ENCODE results near the gene TXNDC2. TPM values are rescaled to one million over a fixed set of nuclear protein-coding genes. Genes with fewer than 3 reads are reported as not detected.

The TXNDC2 gene
- total RNA-seq, 2 donors from 2014 or later: 0.35 to 8.8 TPM

DNA sequence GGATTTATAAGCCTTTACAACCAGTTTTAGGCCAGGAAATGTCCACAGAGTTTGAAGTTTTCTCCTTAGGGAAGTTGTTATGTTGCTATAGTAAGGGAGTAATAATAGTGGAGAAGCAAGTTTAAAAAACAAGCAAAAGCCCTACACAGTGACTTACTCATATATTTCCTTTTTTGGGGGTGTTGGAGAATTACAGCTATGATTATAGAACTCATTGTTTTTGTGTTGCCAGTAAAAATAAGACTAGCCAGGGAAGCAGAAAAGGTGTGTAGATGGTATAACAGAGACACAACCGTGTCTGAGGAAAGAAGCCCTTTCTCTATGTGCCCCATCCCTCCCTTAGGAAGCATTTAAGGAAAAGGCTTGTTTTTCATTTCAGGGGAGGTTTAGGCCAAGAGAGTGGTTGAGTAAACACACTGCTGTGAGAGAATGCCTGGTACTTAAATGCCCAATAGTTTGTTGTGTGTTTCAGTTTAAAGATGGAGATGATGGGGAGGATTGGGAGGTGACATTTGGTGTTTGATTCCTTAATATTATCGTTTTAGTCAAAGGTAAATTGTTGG lies 30.4 kb downstream of the TXNDC2 start:
- no peaks in the 10 kb centered on the region for H3K9me3 ChIP-seq
- TF ChIP-seq, protein P1, sequence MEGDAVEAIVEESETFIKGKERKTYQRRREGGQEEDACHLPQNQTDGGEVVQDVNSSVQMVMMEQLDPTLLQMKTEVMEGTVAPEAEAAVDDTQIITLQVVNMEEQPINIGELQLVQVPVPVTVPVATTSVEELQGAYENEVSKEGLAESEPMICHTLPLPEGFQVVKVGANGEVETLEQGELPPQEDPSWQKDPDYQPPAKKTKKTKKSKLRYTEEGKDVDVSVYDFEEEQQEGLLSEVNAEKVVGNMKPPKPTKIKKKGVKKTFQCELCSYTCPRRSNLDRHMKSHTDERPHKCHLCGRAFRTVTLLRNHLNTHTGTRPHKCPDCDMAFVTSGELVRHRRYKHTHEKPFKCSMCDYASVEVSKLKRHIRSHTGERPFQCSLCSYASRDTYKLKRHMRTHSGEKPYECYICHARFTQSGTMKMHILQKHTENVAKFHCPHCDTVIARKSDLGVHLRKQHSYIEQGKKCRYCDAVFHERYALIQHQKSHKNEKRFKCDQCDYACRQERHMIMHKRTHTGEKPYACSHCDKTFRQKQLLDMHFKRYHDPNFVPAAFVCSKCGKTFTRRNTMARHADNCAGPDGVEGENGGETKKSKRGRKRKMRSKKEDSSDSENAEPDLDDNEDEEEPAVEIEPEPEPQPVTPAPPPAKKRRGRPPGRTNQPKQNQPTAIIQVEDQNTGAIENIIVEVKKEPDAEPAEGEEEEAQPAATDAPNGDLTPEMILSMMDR (IDR thresholded peaks at IDR 0.05): no peak
- H3K4me1 ChIP-seq (ENCODE audit: control insufficient read depth in 1 of 2, low read depth in 2 of 2): peaks cover 41 to 61% of the 10 kb centered on the region in 2 donors
- H3K36me3 ChIP-seq: no peaks in the 10 kb centered on the region
- peak overlapping the region; percentile 94 for H3K4me3 ChIP-seq
- peak overlapping the region; percentile 54 to 98 for H3K27ac ChIP-seq
- ATAC-seq (ENCODE audit: insufficient number of reproducible peaks, low FRiP score, low read depth) (no peak), DNase-seq (ENCODE audit: low spot score) (no peak)
- no peaks in the 10 kb centered on the region for H3K27me3 ChIP-seq (replicated peaks; ENCODE audit: insufficient read depth)

DNA sequence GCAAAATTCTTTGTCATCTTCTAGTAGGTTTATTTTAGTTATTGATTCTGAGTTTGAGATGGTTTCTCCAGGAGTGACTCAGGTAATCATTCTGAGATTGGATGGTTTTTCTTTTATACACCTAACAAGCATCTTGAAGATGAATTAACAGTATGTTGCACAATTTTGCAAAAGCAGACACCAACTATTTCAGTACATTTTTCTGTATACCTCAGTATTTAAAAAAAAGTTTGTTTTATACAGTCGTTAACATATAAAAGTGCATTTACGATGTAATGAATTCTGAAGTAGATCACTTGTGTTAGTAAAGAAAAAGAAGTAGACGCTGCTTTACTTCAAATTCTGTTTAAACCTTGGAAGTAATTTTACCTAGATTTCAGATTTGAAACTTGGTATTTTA lies 31.0 kb downstream of the TXNDC2 start:
- no peak for ATAC-seq (ENCODE audit: insufficient number of reproducible peaks, low FRiP score, low read depth)
- H3K27ac ChIP-seq: peak overlapping the region; percentile 54 to 98
- no peaks in the 10 kb centered on the region for H3K9me3 ChIP-seq
- H3K27me3 ChIP-seq (replicated peaks; ENCODE audit: insufficient read depth): no peaks in the 10 kb centered on the region
- TF ChIP-seq, protein P1 (IDR thresholded peaks at IDR 0.05): no peak
- H3K36me3 ChIP-seq: no peaks in the 10 kb centered on the region
- peaks cover 45 to 65% of the 10 kb centered on the region in 2 donors for H3K4me1 ChIP-seq (ENCODE audit: control insufficient read depth in 1 of 2, low read depth in 2 of 2)
- H3K4me3 ChIP-seq: peak overlapping the region; percentile 94
- DNase-seq (ENCODE audit: low spot score): no peak

DNA sequence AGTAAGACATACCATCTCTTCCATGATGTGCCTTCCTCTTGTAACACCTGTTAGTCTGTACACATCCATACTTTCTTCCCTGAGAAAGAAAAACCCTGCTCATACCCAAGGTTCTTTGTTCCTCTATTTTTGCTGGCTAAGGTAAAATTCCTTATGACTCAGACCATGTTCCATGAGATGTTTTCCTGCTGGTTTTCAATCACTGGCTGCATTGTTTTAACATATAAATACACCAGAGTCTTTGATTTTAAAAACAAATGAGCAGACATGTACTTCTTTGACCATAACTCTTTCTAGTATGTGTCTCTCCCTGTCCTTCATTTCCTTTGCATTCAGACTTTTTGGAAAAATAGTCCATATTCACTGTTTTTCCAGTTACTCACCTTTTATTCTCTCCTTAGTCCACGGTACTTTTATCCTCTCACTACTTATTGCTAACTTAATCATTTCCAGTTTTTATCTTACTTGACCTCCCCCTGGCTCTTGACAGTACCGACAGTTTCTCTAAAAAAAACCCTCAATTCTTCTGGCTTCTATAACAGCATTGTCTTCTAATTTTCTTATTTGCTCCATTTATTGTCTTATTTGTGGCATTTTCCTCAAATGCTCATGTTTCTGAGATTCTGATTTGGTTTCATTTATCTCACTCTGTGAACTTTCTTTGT lies 32.4 kb downstream of the TXNDC2 start:
- no peaks in the 10 kb centered on the region for H3K36me3 ChIP-seq
- no peaks in the 10 kb centered on the region for H3K9me3 ChIP-seq
- DNase-seq (ENCODE audit: low spot score) (no peak), ATAC-seq (ENCODE audit: insufficient number of reproducible peaks, low FRiP score, low read depth) (no peak)
- TF ChIP-seq, protein P1 (IDR thresholded peaks at IDR 0.05): no peak
- H3K4me1 ChIP-seq (ENCODE audit: control insufficient read depth in 1 of 2, low read depth in 2 of 2): peaks cover 53 to 72% of the 10 kb centered on the region in 2 donors
- H3K4me3 ChIP-seq: peak overlapping the region; percentile 22
- H3K27ac ChIP-seq: peak overlapping the region in 1 of 2 donors; percentile 98
- H3K27me3 ChIP-seq (replicated peaks; ENCODE audit: insufficient read depth): no peaks in the 10 kb centered on the region

DNA sequence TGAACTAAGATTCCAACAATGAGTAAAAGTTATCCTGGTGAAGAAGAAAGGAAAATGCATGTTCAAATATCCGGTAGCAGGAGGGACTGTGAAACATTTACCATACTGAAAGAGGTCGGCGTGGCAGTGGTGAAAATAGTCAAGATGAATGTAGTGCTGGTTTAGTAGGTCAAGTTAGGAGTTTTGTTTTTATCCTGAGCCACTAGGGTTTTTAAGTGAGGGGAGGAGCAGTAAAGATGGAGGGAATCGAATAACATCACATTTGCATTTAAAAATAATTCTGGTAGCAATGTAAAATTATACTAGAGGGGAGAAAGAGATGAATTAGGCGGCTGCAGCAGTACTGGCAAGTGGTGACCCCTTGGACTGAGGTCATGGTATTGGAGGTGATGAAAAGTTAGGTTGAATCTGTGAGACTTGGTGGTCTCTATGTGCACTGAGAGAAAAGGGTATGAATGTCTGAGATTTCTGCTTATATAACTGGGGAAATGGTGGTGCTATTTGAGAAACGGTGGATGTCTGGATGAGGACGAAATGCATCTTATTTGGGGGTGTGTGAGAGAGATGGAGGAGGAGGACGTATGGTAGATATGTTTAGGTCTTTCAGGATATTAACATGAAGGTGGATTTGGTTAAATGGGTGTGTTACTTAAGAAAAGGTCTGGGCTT lies 33.9 kb downstream of the TXNDC2 start:
- TF ChIP-seq, protein P1 (IDR thresholded peaks at IDR 0.05): no peak
- ATAC-seq (ENCODE audit: insufficient number of reproducible peaks, low FRiP score, low read depth) (no peak), DNase-seq (ENCODE audit: low spot score) (no peak)
- Histone ChIP-seq H3K36me3 (no peaks in the 10 kb centered on the region), H3K4me1 (ENCODE audit: control insufficient read depth in 1 of 2, low read depth in 2 of 2) (peaks cover 63 to 87% of the 10 kb centered on the region in 2 donors), H3K27me3 (replicated peaks; ENCODE audit: insufficient read depth) (no peaks in the 10 kb centered on the region), H3K27ac (peak overlapping the region in 1 of 2 donors; percentile 52), H3K4me3 (no peak overlapping the region), H3K9me3 (no peaks in the 10 kb centered on the region)

DNA sequence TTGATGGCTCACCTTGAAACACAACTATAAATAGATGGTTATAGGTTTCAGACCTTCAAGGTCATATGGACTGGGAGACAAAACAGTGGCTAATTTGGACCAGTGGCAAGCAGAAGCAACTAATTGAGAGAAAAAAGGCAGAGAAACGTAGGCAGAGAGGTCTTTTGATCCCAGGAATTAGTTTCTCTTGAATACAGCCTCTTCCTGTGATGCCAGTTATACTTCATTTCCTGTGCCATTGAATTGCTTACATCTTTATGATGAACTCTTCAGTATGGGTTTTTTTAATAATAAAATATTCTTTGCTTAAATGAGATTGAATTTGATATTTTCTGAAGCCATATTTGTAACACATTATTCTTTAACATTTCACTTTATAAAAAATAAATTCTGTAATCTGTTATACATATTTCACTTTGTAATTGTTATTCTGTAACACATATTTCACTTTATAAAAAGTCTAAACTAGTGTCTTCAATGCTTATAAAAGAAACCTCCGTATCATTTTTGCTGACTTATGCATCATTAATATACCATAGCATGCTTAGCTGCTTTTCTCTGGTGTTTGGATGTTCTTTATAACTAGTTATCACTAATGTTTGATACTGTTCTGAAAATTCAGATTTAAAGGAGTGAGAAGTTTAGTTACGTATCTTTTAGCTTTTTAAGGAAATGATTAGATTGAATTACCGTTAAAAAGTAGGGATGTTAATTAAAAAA lies 37.0 kb downstream of the TXNDC2 start:
- Histone ChIP-seq H3K4me3 (no peak overlapping the region), H3K4me1 (ENCODE audit: control insufficient read depth in 1 of 2, low read depth in 2 of 2) (peaks cover 81 to 93% of the 10 kb centered on the region in 2 donors), H3K27ac (peak overlapping the region; percentile 20 to 51), H3K27me3 (replicated peaks; ENCODE audit: insufficient read depth) (no peaks in the 10 kb centered on the region), H3K9me3 (no peaks in the 10 kb centered on the region), H3K36me3 (no peaks in the 10 kb centered on the region)
- ATAC-seq (ENCODE audit: insufficient number of reproducible peaks, low FRiP score, low read depth): no peak
- TF ChIP-seq, protein P1 (IDR thresholded peaks at IDR 0.05): no peak
- DNase-seq (ENCODE audit: low spot score): no peak
